Neural progenitor cell (in vitro differentiated cells): ENCODE results near the gene PELO.

Source experiments
- EZH2 ChIP-seq: fragments of 200-600 bp; sonication (generic); IDR thresholded peaks from 2 replicates; pipeline ENCODE4 v1.6.1; 2017; ENCODE audit warnings: antibody characterized with exemption, mild to moderate bottlenecking, moderate library complexity
- TF ChIP-seq, protein P1 (sequence below): fragments of 200-600 bp; sonication (generic); IDR thresholded peaks from 2 replicates; pipeline ENCODE4 v1.5.1; 2017; ENCODE audit warnings: antibody characterized with exemption, mild to moderate bottlenecking

DNA sequence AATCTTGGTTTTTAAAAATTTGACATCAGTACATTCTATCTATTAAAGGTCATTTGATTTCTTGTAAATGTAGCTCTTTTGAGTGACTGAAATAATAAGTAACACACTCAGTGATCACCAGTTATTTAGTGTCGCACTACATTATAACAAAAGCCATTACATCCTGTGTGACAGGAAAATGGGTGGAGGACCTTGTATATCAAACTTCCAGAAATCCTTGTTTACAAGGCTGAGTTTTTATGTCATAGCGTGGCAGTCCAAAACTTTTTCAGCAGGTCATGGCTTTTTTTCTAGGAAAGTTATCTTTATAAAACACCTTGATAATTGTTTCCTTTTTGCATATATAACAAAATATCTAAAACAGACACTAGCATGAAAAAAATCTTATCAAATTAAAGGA, 14.4 kb upstream of the PELO start:
- TF ChIP-seq, protein P1, sequence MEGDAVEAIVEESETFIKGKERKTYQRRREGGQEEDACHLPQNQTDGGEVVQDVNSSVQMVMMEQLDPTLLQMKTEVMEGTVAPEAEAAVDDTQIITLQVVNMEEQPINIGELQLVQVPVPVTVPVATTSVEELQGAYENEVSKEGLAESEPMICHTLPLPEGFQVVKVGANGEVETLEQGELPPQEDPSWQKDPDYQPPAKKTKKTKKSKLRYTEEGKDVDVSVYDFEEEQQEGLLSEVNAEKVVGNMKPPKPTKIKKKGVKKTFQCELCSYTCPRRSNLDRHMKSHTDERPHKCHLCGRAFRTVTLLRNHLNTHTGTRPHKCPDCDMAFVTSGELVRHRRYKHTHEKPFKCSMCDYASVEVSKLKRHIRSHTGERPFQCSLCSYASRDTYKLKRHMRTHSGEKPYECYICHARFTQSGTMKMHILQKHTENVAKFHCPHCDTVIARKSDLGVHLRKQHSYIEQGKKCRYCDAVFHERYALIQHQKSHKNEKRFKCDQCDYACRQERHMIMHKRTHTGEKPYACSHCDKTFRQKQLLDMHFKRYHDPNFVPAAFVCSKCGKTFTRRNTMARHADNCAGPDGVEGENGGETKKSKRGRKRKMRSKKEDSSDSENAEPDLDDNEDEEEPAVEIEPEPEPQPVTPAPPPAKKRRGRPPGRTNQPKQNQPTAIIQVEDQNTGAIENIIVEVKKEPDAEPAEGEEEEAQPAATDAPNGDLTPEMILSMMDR = no peak
- no peak for TF ChIP-seq EZH2
